Heart left ventricle (tissue), 13 donors: ENCODE results near the gene TMEM50A.

Experiments used
- POLR2A ChIP-seq, 2 donors: fragments of 450-650 bp; IDR thresholded peaks; one replicate each; pipeline ENCODE4 v1.6.1; 2017; ENCODE audit warnings: antibody characterized with exemption in 2 of 2, mild to moderate bottlenecking in 2 of 2, moderate library complexity in 2 of 2
- TF ChIP-seq, protein P1 (sequence below), 12 donors: fragments of 200-600 bp; sonication (generic) in 4 of 12; IDR thresholded peaks; one replicate each; pipeline versions ENCODE4 v1.5.0 to v1.8.0; 2018 to 2022; ENCODE audit warnings: antibody characterized with exemption in 12 of 12, mild to moderate bottlenecking in 5 of 12
- donor health status: ischemic (EF 13 %, LVEDD 7.1; RV severe dilation, severe dysfunction).
- donor health status: DM: no; HTN: yes; CAD: no.
- donor health status: DM: no; HTN: no; CAD: no.
- donor health status: ischemic (EF 25% LVEDD 6.9; RV normal size, moderate dysfunction).
- donor health status: ischemic (EF 25% LVEDD 5.7; RV mildly dilated, moderate dysfunction).
- donor health status: ischemic (EF 35%, LVEDD 5.7; RV mildly dilated, moderate dysfunction).
- donor health status: nonischemic (EF 11% LVEDD 7.7; RV severe dilation, severe dysfunction).
- donor health status: DM: yes; HTN: yes; CAD: no.
- donor health status: PGD.
- donor health status: ischemic (EF 29% LVEDD 5.4; RV normal size, mild dysfunction).
- donor health status: nonischemic (EF 23%, LVEDD 6.1; RV moderate dilation, normal function).

GRCh38 chr1:25392841-25393240 is 54.7 kb downstream of the TMEM50A start:
- TF ChIP-seq, protein P1, sequence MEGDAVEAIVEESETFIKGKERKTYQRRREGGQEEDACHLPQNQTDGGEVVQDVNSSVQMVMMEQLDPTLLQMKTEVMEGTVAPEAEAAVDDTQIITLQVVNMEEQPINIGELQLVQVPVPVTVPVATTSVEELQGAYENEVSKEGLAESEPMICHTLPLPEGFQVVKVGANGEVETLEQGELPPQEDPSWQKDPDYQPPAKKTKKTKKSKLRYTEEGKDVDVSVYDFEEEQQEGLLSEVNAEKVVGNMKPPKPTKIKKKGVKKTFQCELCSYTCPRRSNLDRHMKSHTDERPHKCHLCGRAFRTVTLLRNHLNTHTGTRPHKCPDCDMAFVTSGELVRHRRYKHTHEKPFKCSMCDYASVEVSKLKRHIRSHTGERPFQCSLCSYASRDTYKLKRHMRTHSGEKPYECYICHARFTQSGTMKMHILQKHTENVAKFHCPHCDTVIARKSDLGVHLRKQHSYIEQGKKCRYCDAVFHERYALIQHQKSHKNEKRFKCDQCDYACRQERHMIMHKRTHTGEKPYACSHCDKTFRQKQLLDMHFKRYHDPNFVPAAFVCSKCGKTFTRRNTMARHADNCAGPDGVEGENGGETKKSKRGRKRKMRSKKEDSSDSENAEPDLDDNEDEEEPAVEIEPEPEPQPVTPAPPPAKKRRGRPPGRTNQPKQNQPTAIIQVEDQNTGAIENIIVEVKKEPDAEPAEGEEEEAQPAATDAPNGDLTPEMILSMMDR (IDR thresholded peaks at IDR 0.05) = no peak
- no peak for TF ChIP-seq POLR2A (IDR thresholded peaks at IDR 0.05)
